H1 (cell line): ENCODE measurements around the gene ABCC11. TPM values are rescaled to one million over a fixed set of nuclear protein-coding genes. Genes with fewer than 3 reads are reported as not detected.

ENCODE experiments used
- CTCF ChIA-PET: fragments of 300-600 bp; sonication (Branson Sonifier 250); formaldehyde crosslinking; loops from one replicate; lab custom pipeline; 2021; ENCODE audit not compliant: partially characterized antibody; lab: Charles Lee
- POLR2A ChIA-PET: fragments of 300-600 bp; sonication (Branson Sonifier 250); formaldehyde crosslinking; loops from one replicate; lab custom pipeline; 2021; ENCODE audit warnings: inconsistent platforms; ENCODE audit not compliant: partially characterized antibody; lab: Charles Lee
- DNase-seq, 2 experiments: peaks; one replicate each; pipeline versions ENCODE4 v3.0.0 to v3.0.0-alpha.2; 2010 to 2022; ENCODE audit warnings: low spot score in 2 of 2, low read depth in 1 of 2, mixed read lengths in 1 of 2
- FAIRE-seq: peaks from 2 replicates; lab custom pipeline; 2011; peaks lifted over from hg19 to GRCh38; lab: Jason Lieb, UNC
- H2AFZ ChIP-seq: 2 replicates; pipeline ENCODE4 v1.8.1; 2012; ENCODE audit warnings: low read length, inconsistent platforms
- H2AK5ac ChIP-seq: 2 replicates; pipeline ENCODE4 v1.6.1; 2013; ENCODE audit warnings: low read depth, low read length
- H2BK120ac ChIP-seq: replicated peaks from 2 replicates; pipeline ENCODE3; 2013; ENCODE audit warnings: low read depth, low read length, inconsistent platforms
- H2BK12ac ChIP-seq: 2 replicates; pipeline ENCODE4 v1.6.1; 2013; ENCODE audit warnings: low read depth, low read length
- H2BK15ac ChIP-seq: 2 replicates; pipeline ENCODE4 v1.6.1; 2013; ENCODE audit warnings: low read length
- H2BK20ac ChIP-seq: 2 replicates; pipeline ENCODE4 v1.6.1; 2013; ENCODE audit warnings: low read length
- H2BK5ac ChIP-seq: 2 replicates; pipeline ENCODE4 v1.6.1; 2013; ENCODE audit warnings: low read depth, low read length
- H3K14ac ChIP-seq: 2 replicates; pipeline ENCODE4 v1.6.1; 2013; ENCODE audit warnings: inconsistent platforms; ENCODE audit not compliant: insufficient read length
- H3K18ac ChIP-seq: 2 replicates; pipeline ENCODE4 v1.6.1; 2013; ENCODE audit warnings: low read length; ENCODE audit errors: extremely low read depth
- H3K23ac ChIP-seq: 2 replicates; pipeline ENCODE4 v1.6.1; 2013; ENCODE audit warnings: inconsistent platforms; ENCODE audit not compliant: insufficient read length
- H3K23me2 ChIP-seq: 2 replicates; pipeline ENCODE4 v1.6.1; 2013; ENCODE audit warnings: low read depth, low read length
- H3K27ac ChIP-seq: 2 replicates; pipeline ENCODE4 v1.6.1; 2011; ENCODE audit warnings: low read depth, low read length, inconsistent platforms
- H3K27me3 ChIP-seq, 4 experiments: replicated peaks in 1 of 4; 1 replicate in 1 of 4; 2 replicates in 3 of 4; pipeline versions ENCODE4 v1.6.1 to v1.8.1; 2011 to 2013; ENCODE audit warnings: low read length in 3 of 4, mild to moderate bottlenecking in 3 of 4, inconsistent platforms in 2 of 4, mixed read lengths in 2 of 4, moderate library complexity in 1 of 4; ENCODE audit not compliant: control insufficient read depth in 3 of 4, insufficient read depth in 3 of 4; ENCODE audit errors: extremely low read depth in 1 of 4
- H3K36me3 ChIP-seq, 4 experiments: 2 replicates each; pipeline versions ENCODE4 v1.6.1 to v1.8.1; 2011 to 2013; ENCODE audit warnings: mild to moderate bottlenecking in 4 of 4, low read length in 3 of 4, moderate library complexity in 2 of 4, control low read depth in 1 of 4, inconsistent platforms in 1 of 4; ENCODE audit not compliant: insufficient read depth in 4 of 4, control insufficient read depth in 2 of 4
- H3K4ac ChIP-seq: replicated peaks from 2 replicates; pipeline ENCODE3; 2013; ENCODE audit warnings: low read length, low read depth, mixed read lengths, inconsistent platforms; ENCODE audit not compliant: insufficient read length
- H3K4me1 ChIP-seq, 4 experiments: replicated peaks in 1 of 4; 1 replicate in 1 of 4; 2 replicates in 3 of 4; pipeline versions ENCODE4 v1.6.1 to v1.8.1; 2011 to 2013; ENCODE audit warnings: low read length in 3 of 4, inconsistent platforms in 2 of 4, mixed read lengths in 1 of 4; ENCODE audit not compliant: insufficient read depth in 4 of 4, control insufficient read depth in 3 of 4
- H3K4me2 ChIP-seq, 2 experiments: 2 replicates each; pipeline versions ENCODE4 v1.6.1 to v1.8.1; 2011 to 2013; ENCODE audit warnings: low read depth in 2 of 2, low read length in 2 of 2, control low read depth in 1 of 2, inconsistent platforms in 1 of 2, mild to moderate bottlenecking in 1 of 2; ENCODE audit not compliant: insufficient read depth in 1 of 2
- H3K4me3 ChIP-seq, 4 experiments: fragments of 200-600, 300-600 bp in 1 of 4; sonication (generic), shearing (Covaris generic), sonication (Bioruptor Twin) in 1 of 4; 2 replicates each; pipeline versions ENCODE4 v1.5.1 to v1.8.1; 2011 to 2016; ENCODE audit warnings: low read length in 4 of 4, low read depth in 3 of 4, control low read depth in 2 of 4, inconsistent platforms in 2 of 4, mild to moderate bottlenecking in 2 of 4, mixed read lengths in 1 of 4, moderate library complexity in 1 of 4; ENCODE audit not compliant: insufficient read depth in 2 of 4; ENCODE audit errors: extremely low read depth in 1 of 4
- H3K56ac ChIP-seq: replicated peaks from 2 replicates; pipeline ENCODE3; 2013; ENCODE audit warnings: low read depth, mild to moderate bottlenecking, mixed read lengths, low read length, inconsistent platforms; ENCODE audit not compliant: insufficient read length
- H3K79me1 ChIP-seq: 2 replicates; pipeline ENCODE4 v1.6.1; 2013; ENCODE audit warnings: low read depth, low read length, control low read depth
- H3K79me2 ChIP-seq, 2 experiments: 2 replicates each; pipeline versions ENCODE4 v1.6.1 to v1.8.1; 2012 to 2013; ENCODE audit warnings: low read length in 2 of 2, mild to moderate bottlenecking in 2 of 2, inconsistent platforms in 1 of 2; ENCODE audit not compliant: insufficient read depth in 2 of 2, control insufficient read depth in 1 of 2
- H3K9ac ChIP-seq, 4 experiments: replicated peaks in 1 of 4; 1 replicate in 1 of 4; 2 replicates in 3 of 4; pipeline versions ENCODE4 v1.6.1 to v1.8.1; 2011 to 2013; ENCODE audit warnings: low read depth in 3 of 4, low read length in 3 of 4, control low read depth in 2 of 4, mild to moderate bottlenecking in 2 of 4, moderate library complexity in 2 of 4, inconsistent platforms in 1 of 4; ENCODE audit errors: extremely low read depth in 1 of 4
- H3K9me3 ChIP-seq, 2 experiments: 2 replicates each; pipeline versions ENCODE4 v1.6.1 to v1.8.1; 2012 to 2013; ENCODE audit warnings: mild to moderate bottlenecking in 2 of 2, moderate library complexity in 2 of 2, control low read depth in 1 of 2, inconsistent platforms in 1 of 2, low read depth in 1 of 2, low read length in 1 of 2, mixed read lengths in 1 of 2; ENCODE audit not compliant: insufficient read depth in 2 of 2
- H4K20me1 ChIP-seq, 2 experiments: replicated peaks in 1 of 2; 2 replicates each; pipeline versions ENCODE3 to v1.8.1; 2011 to 2013; ENCODE audit warnings: inconsistent platforms in 2 of 2, low read length in 2 of 2, mild to moderate bottlenecking in 1 of 2; ENCODE audit not compliant: insufficient read depth in 2 of 2, control insufficient read depth in 1 of 2
- H4K5ac ChIP-seq: 2 replicates; pipeline ENCODE4 v1.6.1; 2013; ENCODE audit warnings: low read length, low read depth, mixed read lengths, inconsistent platforms; ENCODE audit not compliant: insufficient read length
- H4K8ac ChIP-seq: 2 replicates; pipeline ENCODE4 v1.8.0; 2013; ENCODE audit warnings: mild to moderate bottlenecking, moderate library complexity, low read length, inconsistent platforms; ENCODE audit not compliant: insufficient read depth; ENCODE audit errors: extremely low read depth
- H4K91ac ChIP-seq: replicated peaks from 2 replicates; pipeline ENCODE3; 2013; ENCODE audit warnings: low read length, mixed read lengths, inconsistent platforms; ENCODE audit not compliant: insufficient read length
- HDAC6 ChIP-seq: IDR thresholded peaks from one replicate; pipeline ENCODE4 v1.7.1; 2012; ENCODE audit warnings: low read depth, mild to moderate bottlenecking, inconsistent platforms, low read length, moderate library complexity
- RFX5 ChIP-seq: IDR thresholded peaks from 2 replicates; pipeline ENCODE4 v1.6.1; 2011; ENCODE audit warnings: low read depth, low read length, improper control_type of control experiment, borderline replicate concordance
- WGBS, 2 experiments: shearing (Covaris generic) in 1 of 2; methylation state at CpG; one replicate each; pipeline versions ENCODE4 v1.1.6 to v1.1.7; 2013 to 2015; ENCODE audit warnings: low lambda C conversion rate in 2 of 2, mixed read lengths in 2 of 2, inconsistent platforms in 1 of 2, low coverage in 1 of 2, missing lambda C conversion rate in 1 of 2; ENCODE audit not compliant: insufficient replicate concordance in 2 of 2, insufficient coverage in 1 of 2, insufficient read length in 1 of 2; ENCODE audit errors: extremely low coverage in 1 of 2, missing lambda C conversion rate in 1 of 2; 5-methylcytosine and 5-hydroxymethylcytosine counted together
- polyA plus RNA-seq, 7 experiments: library from polyadenylated mRNA; depleted of rRNA in 3 of 7; stranded (reverse) in 5 of 7; unstranded in 2 of 7; fragments of >200 nt in 5 of 7; fragments of 200-250 nt in 2 of 7; gene quantifications; 1 replicate in 5 of 7; 2 replicates in 1 of 7; 4 replicates in 1 of 7; pipeline versions ENCODE4 v1.2.1 to v1.2.3, GENCODE V29; 2011 to 2013; ENCODE audit warnings: missing spikeins in 2 of 7, mixed read lengths in 2 of 7
- total RNA-seq: library from RNA; stranded (reverse); fragmentation: NEBNext Ultra II Directional; extraction: Animal tissue kit (Norgen Biotek cat#: 25700); gene quantifications from 2 replicates; pipeline ENCODE4 v1.2.1, GENCODE V29; 2021

Gene ABCC11
- total and polyA plus RNA-seq, 2 of the 8 experiments (the other 6 are each of a cell fraction or from before 2014, with no cell fraction given), result 0.06 TPM; not detected in 1

- no peaks in the 10 kb centered on the region for H3K36me3 ChIP-seq
- ChIA-PET POLR2A (interaction anchor here (0.6 kb wide), 1 partner anchor 215 kb away, joined by 3 read pairs; the partner anchor contains the start of gene SIAH1), CTCF (interaction anchor here (1.4 kb wide), 1 partner anchor 62 kb away, joined by 3 read pairs; no protein-coding TSS in a partner anchor)
- no peak overlapping the region for H2BK15ac ChIP-seq
- H3K27me3 ChIP-seq, result no peaks in the 10 kb centered on the region
- WGBS, 2 experiments, result 94% methylated on average over 6 of the region's 8 CpGs; no CpG with 5 or more reads in 1 of the 2 experiments
- no peak overlapping the region for H2BK12ac ChIP-seq
- H3K23ac ChIP-seq, result no peak overlapping the region
- no peaks in the 10 kb centered on the region for H3K9me3 ChIP-seq
- H2BK120ac ChIP-seq, result no peak overlapping the region
- no peak overlapping the region for H3K9ac ChIP-seq
- TF ChIP-seq RFX5 (no peak), HDAC6 (no peak)
- H3K4me2 ChIP-seq, result no peak overlapping the region
- H3K56ac ChIP-seq, result no peak overlapping the region
- no peaks in the 10 kb centered on the region for H3K23me2 ChIP-seq
- no peak overlapping the region for H2BK5ac ChIP-seq
- H2AFZ ChIP-seq, result no peak overlapping the region
- no peak overlapping the region for H4K8ac ChIP-seq
- H3K4me1 ChIP-seq, result no peaks in the 10 kb centered on the region
- H3K4me3 ChIP-seq, result no peak overlapping the region
- H3K79me1 ChIP-seq, result no peaks in the 10 kb centered on the region
- no peak overlapping the region for H4K91ac ChIP-seq
- H3K4ac ChIP-seq, result no peak overlapping the region
- no peak overlapping the region for H4K5ac ChIP-seq
- DNase-seq, result no peak
- no peaks in the 10 kb centered on the region for H4K20me1 ChIP-seq
- no peak for FAIRE-seq
- H3K14ac ChIP-seq, result no peak overlapping the region
- H3K79me2 ChIP-seq, result no peaks in the 10 kb centered on the region; a peak in 1 of 4 replicates
- H2AK5ac ChIP-seq, result no peak overlapping the region
- H2BK20ac ChIP-seq, result no peak overlapping the region
- no peak overlapping the region for H3K18ac ChIP-seq
- H3K27ac ChIP-seq, result no peak overlapping the region
Measured at GRCh38 chr16:48169896-48170295, 77.4 kb downstream of the ABCC11 start.
